SK-N-MC (cell line): Measurements from ENCODE around the gene CIROP.

Experiments
- EZH2 ChIP-seq: fragments of 200-600 bp; sonication (generic); IDR thresholded peaks from one replicate; pipeline ENCODE4 v1.6.1; 2017; ENCODE audit warnings: antibody characterized with exemption
- FOXP2 ChIP-seq: optimal IDR thresholded peaks from 2 replicates; pipeline ENCODE3; 2011; ENCODE audit warnings: mild to moderate bottlenecking, moderate library complexity; ENCODE audit not compliant: insufficient read depth; ENCODE audit errors: extremely low read length, control extremely low read depth
- POLR2AphosphoS5 ChIP-seq: IDR thresholded peaks from 2 replicates; pipeline ENCODE4 v1.6.1; 2012; ENCODE audit warnings: mild to moderate bottlenecking, low read depth, low read length, borderline replicate concordance

GRCh38 chr14:23132970-23133369 is 28.2 kb upstream of the CIROP start:
- TF ChIP-seq POLR2AphosphoS5, result no peak
- no peak for TF ChIP-seq EZH2
- no peak for TF ChIP-seq FOXP2
